GM06990 (cell line): ENCODE measurements around the gene FLRT1.

Experiments
- DNase-seq: peaks from one replicate; pipeline ENCODE4 v3.0.0-alpha.2; 2011; ENCODE audit not compliant: insufficient read length; ENCODE audit errors: extremely low read depth
- H3K27me3 ChIP-seq: replicated peaks from 2 replicates; pipeline ENCODE4 v1.6.0; 2011; ENCODE audit warnings: low read length; ENCODE audit not compliant: control insufficient read depth, insufficient read depth
- H3K36me3 ChIP-seq: 2 replicates; pipeline ENCODE4 v1.5.1; 2011; ENCODE audit warnings: low read length; ENCODE audit not compliant: control insufficient read depth, insufficient read depth
- H3K4me3 ChIP-seq: replicated peaks from 2 replicates; pipeline ENCODE4 v1.5.1; 2011; ENCODE audit warnings: low read depth, mild to moderate bottlenecking, control low read depth, low read length
- TF ChIP-seq, protein P1 (sequence below): IDR thresholded peaks from 2 replicates; pipeline ENCODE4 v1.5.1; 2011; ENCODE audit warnings: low read length, control low read depth, mild to moderate bottlenecking, inconsistent platforms; ENCODE audit not compliant: insufficient read depth, poor library complexity, severe bottlenecking

The FLRT1 gene

DNA sequence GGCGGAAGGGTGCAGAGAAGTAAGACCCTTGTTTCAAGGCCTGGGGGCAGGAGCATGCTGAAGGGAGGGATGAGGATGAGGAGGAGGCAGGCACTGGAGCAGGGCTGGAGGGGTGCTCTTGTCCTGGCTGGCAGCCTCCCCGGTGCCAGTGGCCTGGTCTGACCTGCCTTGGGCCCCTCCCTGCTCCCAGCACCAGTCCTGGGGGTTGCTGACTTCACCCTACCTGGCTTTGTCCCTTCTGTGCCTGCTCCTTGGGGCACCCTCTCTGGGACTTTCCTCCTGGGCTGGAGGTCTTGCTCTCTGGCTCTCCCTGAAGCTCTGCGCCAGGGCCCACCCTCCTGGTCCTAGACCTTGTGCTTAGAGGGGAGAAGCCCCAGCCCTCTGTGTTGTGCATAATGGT is 4.7 kb upstream of the FLRT1 start:
- Histone ChIP-seq H3K27me3 (peaks cover 2% of the 10 kb centered on the region; the same call in 1 of the 2 replicates), H3K36me3 (no peaks in the 10 kb centered on the region), H3K4me3 (no peak overlapping the region)
- TF ChIP-seq, protein P1, sequence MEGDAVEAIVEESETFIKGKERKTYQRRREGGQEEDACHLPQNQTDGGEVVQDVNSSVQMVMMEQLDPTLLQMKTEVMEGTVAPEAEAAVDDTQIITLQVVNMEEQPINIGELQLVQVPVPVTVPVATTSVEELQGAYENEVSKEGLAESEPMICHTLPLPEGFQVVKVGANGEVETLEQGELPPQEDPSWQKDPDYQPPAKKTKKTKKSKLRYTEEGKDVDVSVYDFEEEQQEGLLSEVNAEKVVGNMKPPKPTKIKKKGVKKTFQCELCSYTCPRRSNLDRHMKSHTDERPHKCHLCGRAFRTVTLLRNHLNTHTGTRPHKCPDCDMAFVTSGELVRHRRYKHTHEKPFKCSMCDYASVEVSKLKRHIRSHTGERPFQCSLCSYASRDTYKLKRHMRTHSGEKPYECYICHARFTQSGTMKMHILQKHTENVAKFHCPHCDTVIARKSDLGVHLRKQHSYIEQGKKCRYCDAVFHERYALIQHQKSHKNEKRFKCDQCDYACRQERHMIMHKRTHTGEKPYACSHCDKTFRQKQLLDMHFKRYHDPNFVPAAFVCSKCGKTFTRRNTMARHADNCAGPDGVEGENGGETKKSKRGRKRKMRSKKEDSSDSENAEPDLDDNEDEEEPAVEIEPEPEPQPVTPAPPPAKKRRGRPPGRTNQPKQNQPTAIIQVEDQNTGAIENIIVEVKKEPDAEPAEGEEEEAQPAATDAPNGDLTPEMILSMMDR = no peak
- DNase-seq = no peak

GRCh38 chr11:64032050-64032449 is 3.7 kb upstream of the FLRT1 start:
- no peak for DNase-seq
- Histone ChIP-seq H3K36me3 (no peaks in the 10 kb centered on the region), H3K4me3 (no peak overlapping the region), H3K27me3 (peaks cover 2% of the 10 kb centered on the region; the same call in 1 of the 2 replicates)
- TF ChIP-seq, protein P1 = no peak

DNA sequence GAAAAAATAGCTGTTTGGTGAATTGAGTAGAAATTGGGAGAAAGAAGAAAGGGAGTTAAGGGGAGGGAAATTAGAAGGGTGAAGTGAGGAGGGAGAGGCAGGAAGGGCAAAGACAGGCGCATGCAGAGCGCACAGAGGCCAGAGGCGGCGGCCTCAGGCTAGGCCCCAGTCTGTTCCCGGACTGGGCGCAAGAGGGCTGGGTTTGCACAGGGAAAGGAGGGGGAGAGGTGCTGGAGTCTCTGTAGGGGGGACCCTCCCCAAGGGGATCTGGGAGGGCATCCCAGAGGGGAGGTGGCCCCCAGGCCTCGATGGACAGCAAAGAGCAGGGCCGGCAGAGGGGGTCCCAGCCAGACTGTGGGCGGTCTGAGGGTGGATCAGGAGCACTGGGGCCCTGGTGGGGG is 1.3 kb upstream of the FLRT1 start:
- DNase-seq = no peak
- Histone ChIP-seq H3K36me3 (no peaks in the 10 kb centered on the region), H3K27me3 (peaks cover 2% of the 10 kb centered on the region; the same call in 1 of the 2 replicates), H3K4me3 (no peak overlapping the region)
- TF ChIP-seq, protein P1 = no peak

GRCh38 chr11:64035081-64035524 is 628 bp upstream of the FLRT1 start:
- TF ChIP-seq, protein P1 = no peak
- no peak overlapping the region for H3K4me3 ChIP-seq

GRCh38 chr11:64036087-64037026 is 626 bp downstream of the FLRT1 start:
- no peak overlapping the region for H3K4me3 ChIP-seq
- H3K27me3 ChIP-seq = peaks cover 2% of the 10 kb centered on the region; the same call in 1 of the 2 replicates

More at GRCh38 chr11:64035081-64035524, 628 bp upstream of the FLRT1 start:
- Histone ChIP-seq H3K27me3 (peaks cover 2% of the 10 kb centered on the region; the same call in 1 of the 2 replicates), H3K36me3 (no peaks in the 10 kb centered on the region)
- no peak for DNase-seq

More at GRCh38 chr11:64036087-64037026, 626 bp downstream of the FLRT1 start:
- no peaks in the 10 kb centered on the region for H3K36me3 ChIP-seq
- TF ChIP-seq, protein P1 = no peak
- no peak for DNase-seq
